Gastrocnemius medialis (tissue), 4 donors: ENCODE results near the gene CAMKK2. TPM values are rescaled to one million over a fixed set of nuclear protein-coding genes. Genes with fewer than 3 reads are reported as not detected.
A peak's percentile ranks its signal among the peaks of the same experiment; 100 is the strongest.
"Not testable (repeated sequence)": the region's sequence is repeated elsewhere in the genome, so short reads cannot be mapped to it uniquely, and the experiment has no call there.

Experiments used
- ATAC-seq, 2 donors: fragments of 150-250 bp; one replicate each; pipeline ENCODE4 v1.9.1; 2016
- DNase-seq, 2 donors: peaks; one replicate each; pipeline ENCODE4 v3.0.0-alpha.2; 2019
- H3K27ac ChIP-seq, 4 donors: fragments of 200-600 bp; sonication (generic); 1 replicate in 1 of 4; 2 replicates in 3 of 4; pipeline ENCODE4 v1.5.1; 2016 to 2018; ENCODE audit warnings: mild to moderate bottlenecking in 2 of 4, moderate library complexity in 1 of 4
- H3K27me3 ChIP-seq, 3 donors: fragments of 200-600 bp; sonication (generic) in 2 of 3; 1 replicate in 1 of 3; 2 replicates in 2 of 3; pipeline versions ENCODE4 v1.5.1 to v1.6.0; 2016 to 2019; ENCODE audit warnings: mild to moderate bottlenecking in 1 of 3, moderate library complexity in 1 of 3
- H3K36me3 ChIP-seq, 2 donors: fragments of 200-600 bp; sonication (generic) in 1 of 2; one replicate each; pipeline ENCODE4 v1.5.1; 2017 to 2018
- H3K4me1 ChIP-seq, 2 donors: fragments of 200-600 bp; sonication (generic) in 1 of 2; one replicate each; pipeline ENCODE4 v1.5.1; 2016 to 2017; ENCODE audit warnings: mild to moderate bottlenecking in 2 of 2
- H3K4me3 ChIP-seq, 4 donors: fragments of 200-600 bp; sonication (generic) in 3 of 4; 1 replicate in 1 of 4; 2 replicates in 3 of 4; pipeline ENCODE4 v1.5.1; 2016 to 2019; ENCODE audit warnings: mild to moderate bottlenecking in 2 of 4
- H3K9me3 ChIP-seq, 3 donors: fragments of 200-600 bp; sonication (generic) in 2 of 3; 1 replicate in 1 of 3; 2 replicates in 2 of 3; pipeline ENCODE4 v1.5.1; 2016 to 2019
- POLR2A ChIP-seq, 2 donors: fragments of 450-650 bp; IDR thresholded peaks; one replicate each; pipeline ENCODE4 v1.6.1; 2017; ENCODE audit warnings: antibody characterized with exemption in 2 of 2, mild to moderate bottlenecking in 2 of 2, moderate library complexity in 2 of 2
- in situ Hi-C, 4 donors: fragments of 200-750 bp; cut with MboI; loops; one replicate each; pipeline versions ENCODE4 v1.15.0 to v1.8.0; 2017; ENCODE audit warnings: low sequenced_read_pairs in 4 of 4
- intact Hi-C: fragments of 100-400 bp; cut with DNase I; formaldehyde crosslinking; loops from one replicate; pipeline ENCODE4 v1.15.1; 2023; ENCODE audit warnings: low total_unique reads
- total RNA-seq, 4 donors: library from RNA; depleted of rRNA; stranded (reverse); fragments of >200 nt; gene quantifications; one replicate each; pipeline versions ENCODE4 v1.1.0 to v1.2.3, GENCODE V29; 2016
- TF ChIP-seq, protein P1 (sequence below), 5 experiments: fragments of 450-650 bp in 3 of 5; fragments of 200-600 bp in 2 of 5; sonication (generic) in 2 of 5; IDR thresholded peaks in 4 of 5; conservative IDR thresholded peaks in 1 of 5; 1 replicate in 4 of 5; 2 replicates in 1 of 5; pipeline ENCODE4 v1.5.1; 2016 to 2019; ENCODE audit warnings: antibody characterized with exemption in 5 of 5, mild to moderate bottlenecking in 3 of 5, moderate library complexity in 3 of 5

Gene CAMKK2
- total RNA-seq, 4 donors from 2014 or later: 6.0 to 10.2 (median 7.5) TPM

DNA sequence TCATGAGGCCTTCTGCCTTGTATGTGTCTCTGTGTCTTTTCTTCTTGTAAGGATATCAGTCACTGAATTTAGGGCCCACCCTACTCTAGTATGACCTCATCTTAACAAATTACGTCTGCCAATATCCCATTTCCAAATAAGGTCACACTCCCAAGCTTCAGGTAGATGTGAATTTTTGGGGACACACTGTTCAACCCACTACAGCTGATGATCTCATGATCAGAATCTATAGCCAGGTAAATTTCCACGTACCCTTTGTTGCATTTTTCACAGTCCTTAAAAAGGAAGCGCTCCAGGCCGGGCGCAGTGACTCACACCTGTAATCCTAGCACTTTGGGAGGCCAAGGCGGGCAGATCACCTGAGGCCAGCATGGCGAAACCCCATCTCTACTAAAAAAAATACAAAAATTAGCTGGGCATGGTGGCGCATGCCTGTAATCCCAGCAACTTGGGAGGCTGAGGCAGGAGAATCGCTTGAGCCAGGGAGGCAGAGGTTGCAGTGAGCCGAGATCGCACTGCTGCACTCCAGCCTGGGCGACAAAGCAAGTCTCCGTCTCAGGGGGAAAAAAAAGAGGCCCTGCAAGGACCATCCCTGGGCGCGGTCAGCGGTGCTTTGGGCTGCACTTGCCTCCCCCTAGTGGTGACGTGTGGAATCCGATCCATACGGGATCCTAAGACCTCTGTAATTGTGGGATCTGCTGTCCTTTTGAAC, 66.5 kb downstream of the CAMKK2 start:
- H3K4me1 ChIP-seq, in situ Hi-C loops, intact Hi-C loops, H3K36me3 ChIP-seq, H3K9me3 ChIP-seq, H3K27ac ChIP-seq, H3K4me3 ChIP-seq, H3K27me3 ChIP-seq: not testable (repeated sequence)
- ATAC-seq (peak; percentile 60 to 72), DNase-seq (peak in 1 of 2 donors; percentile 36)
- TF ChIP-seq, protein P1, sequence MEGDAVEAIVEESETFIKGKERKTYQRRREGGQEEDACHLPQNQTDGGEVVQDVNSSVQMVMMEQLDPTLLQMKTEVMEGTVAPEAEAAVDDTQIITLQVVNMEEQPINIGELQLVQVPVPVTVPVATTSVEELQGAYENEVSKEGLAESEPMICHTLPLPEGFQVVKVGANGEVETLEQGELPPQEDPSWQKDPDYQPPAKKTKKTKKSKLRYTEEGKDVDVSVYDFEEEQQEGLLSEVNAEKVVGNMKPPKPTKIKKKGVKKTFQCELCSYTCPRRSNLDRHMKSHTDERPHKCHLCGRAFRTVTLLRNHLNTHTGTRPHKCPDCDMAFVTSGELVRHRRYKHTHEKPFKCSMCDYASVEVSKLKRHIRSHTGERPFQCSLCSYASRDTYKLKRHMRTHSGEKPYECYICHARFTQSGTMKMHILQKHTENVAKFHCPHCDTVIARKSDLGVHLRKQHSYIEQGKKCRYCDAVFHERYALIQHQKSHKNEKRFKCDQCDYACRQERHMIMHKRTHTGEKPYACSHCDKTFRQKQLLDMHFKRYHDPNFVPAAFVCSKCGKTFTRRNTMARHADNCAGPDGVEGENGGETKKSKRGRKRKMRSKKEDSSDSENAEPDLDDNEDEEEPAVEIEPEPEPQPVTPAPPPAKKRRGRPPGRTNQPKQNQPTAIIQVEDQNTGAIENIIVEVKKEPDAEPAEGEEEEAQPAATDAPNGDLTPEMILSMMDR (IDR thresholded peaks at IDR 0.05 in 4 of 5, conservative IDR thresholded peaks at IDR 0.05 in 1 of 5): peak; percentile 45 to 77 (median 60)

DNA sequence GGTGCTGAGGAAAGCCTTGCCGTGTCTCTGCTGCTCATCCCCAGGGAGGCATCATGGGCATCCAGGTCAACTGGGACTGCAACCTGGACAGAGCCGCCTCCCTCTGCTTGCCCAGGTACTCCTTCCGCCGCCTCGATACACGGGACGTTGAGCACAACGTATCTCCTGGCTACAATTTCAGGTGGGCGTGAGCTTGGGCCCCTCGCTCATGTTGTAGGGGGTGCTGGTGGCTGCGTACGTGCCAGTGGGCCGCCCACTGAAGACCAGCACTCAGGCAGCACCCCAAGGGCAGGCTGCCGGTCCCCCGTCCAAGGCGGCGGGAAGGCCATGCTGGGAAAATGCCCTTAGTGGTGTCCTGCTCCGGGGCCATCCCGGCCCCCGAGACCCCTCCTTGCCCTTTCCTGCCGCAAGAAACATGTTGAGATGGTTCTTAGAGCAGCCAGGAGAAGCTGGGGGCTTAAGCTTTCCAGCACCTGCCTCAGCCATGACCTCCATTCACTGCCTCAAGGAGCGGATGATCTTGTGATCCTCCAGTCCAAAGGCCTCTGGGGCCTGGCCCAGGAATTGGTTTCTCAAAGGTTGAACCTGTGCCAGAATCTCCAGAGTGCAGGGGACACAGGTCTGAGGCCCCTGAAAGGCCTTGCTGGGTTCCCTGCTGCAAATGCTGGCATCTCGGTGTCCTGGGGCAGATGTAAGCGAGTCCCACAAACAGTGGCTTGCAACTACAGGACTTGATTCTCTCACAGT, 67.4 kb downstream of the CAMKK2 start:
- ATAC-seq (no peak), DNase-seq (no peak)
- in situ Hi-C loops (no loop called here), intact Hi-C loops (no loop called here)
- no peak overlapping the region for H3K4me3 ChIP-seq
- H3K27ac ChIP-seq: no peak overlapping the region
- H3K9me3 ChIP-seq: no peaks in the 10 kb centered on the region
- no peaks in the 10 kb centered on the region for H3K27me3 ChIP-seq
- no peaks in the 10 kb centered on the region for H3K36me3 ChIP-seq
- TF ChIP-seq, protein P1 (IDR thresholded peaks at IDR 0.05 in 4 of 5, conservative IDR thresholded peaks at IDR 0.05 in 1 of 5): no peak
- no peak for TF ChIP-seq POLR2A (IDR thresholded peaks at IDR 0.05)
- H3K4me1 ChIP-seq: no peaks in the 10 kb centered on the region

DNA sequence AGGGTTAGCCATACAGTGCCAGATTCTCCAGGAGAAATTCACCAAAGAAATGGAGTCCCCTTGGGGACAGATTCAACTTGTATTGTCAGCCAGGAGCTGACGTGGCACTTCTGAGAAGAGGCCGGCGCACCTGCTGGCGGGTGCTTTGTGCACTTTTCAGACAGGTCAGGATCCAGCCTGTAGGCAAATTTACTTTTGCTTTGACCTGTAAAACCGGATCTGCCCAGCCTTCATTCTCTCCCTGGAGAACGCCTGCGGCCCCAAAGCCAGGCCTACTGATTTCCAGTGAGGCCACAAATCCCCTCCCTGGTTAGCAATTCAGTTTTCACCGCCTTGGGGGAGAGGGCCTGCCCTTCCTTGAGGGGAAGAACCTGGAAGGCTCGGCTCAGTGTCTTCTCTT, 69.2 kb downstream of the CAMKK2 start:
- DNase-seq (no peak), ATAC-seq (no peak)
- Histone ChIP-seq H3K27ac (no peak overlapping the region), H3K4me1 (no peaks in the 10 kb centered on the region), H3K36me3 (no peaks in the 10 kb centered on the region), H3K9me3 (no peaks in the 10 kb centered on the region), H3K27me3 (no peaks in the 10 kb centered on the region), H3K4me3 (no peak overlapping the region)
- no peak for TF ChIP-seq POLR2A (IDR thresholded peaks at IDR 0.05)
- TF ChIP-seq, protein P1 (IDR thresholded peaks at IDR 0.05 in 4 of 5, conservative IDR thresholded peaks at IDR 0.05 in 1 of 5): no peak
- in situ Hi-C loops (no loop called here), intact Hi-C loops (no loop called here)

DNA sequence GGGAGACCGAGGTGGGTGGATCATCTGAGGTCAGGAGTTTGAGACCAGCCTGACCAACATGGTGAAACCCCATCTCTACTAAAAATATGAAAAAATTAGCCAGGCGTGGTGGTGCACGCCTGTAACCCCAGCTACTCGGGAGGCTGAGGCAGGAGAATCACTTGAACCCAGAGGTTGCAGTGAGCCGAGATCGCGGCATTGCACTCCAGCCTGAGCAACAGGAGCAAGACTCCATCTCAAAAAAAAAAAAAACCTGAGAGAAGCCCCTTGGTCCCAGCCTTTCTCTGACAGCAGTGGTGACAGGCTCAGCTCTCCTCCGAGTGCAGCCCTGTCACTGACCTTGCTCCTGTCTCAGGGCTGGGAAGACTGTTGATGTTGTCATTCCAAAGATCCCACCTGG, 69.6 kb downstream of the CAMKK2 start:
- in situ Hi-C loops: not testable (repeated sequence)

DNA sequence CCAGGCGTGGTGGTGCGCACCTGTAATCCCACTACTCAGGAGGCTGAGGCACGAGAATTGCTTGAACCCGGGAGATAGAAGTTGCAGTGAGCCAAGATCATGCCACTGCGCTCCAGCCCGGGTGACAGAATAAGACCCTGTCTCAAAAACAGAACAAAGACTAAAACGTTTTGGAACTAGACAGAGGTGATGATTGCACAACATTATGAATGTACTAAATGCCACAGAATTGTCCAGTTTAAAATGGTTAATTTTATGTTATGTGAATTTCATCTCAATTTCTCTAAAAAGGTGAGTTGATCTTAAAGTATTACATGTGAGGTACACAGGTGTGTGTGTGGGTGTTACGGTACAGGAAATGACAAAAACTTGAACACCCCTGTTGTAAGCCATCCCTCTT, 70.1 kb downstream of the CAMKK2 start:
- TF ChIP-seq, protein P1 (IDR thresholded peaks at IDR 0.05 in 4 of 5, conservative IDR thresholded peaks at IDR 0.05 in 1 of 5): no peak
- no peak for TF ChIP-seq POLR2A (IDR thresholded peaks at IDR 0.05)
- in situ Hi-C loops: no loop called here
- H3K36me3 ChIP-seq: no peaks in the 10 kb centered on the region

More for the DNA sequence above, 69.6 kb downstream of the CAMKK2 start:
- H3K9me3 ChIP-seq, H3K4me3 ChIP-seq, intact Hi-C loops, H3K4me1 ChIP-seq, H3K27ac ChIP-seq, H3K36me3 ChIP-seq, H3K27me3 ChIP-seq, DNase-seq, ATAC-seq: not testable (repeated sequence)

More for the DNA sequence above, 70.1 kb downstream of the CAMKK2 start:
- Histone ChIP-seq H3K4me3 (no peak overlapping the region), H3K27ac (no peak overlapping the region), H3K9me3 (no peaks in the 10 kb centered on the region), H3K4me1 (no peaks in the 10 kb centered on the region), H3K27me3 (no peaks in the 10 kb centered on the region)
- intact Hi-C loops: no loop called here
- DNase-seq: no peak
- no peak for ATAC-seq
